NCI-H748 (cell line): ENCODE data around the gene SOCS4.
A peak's percentile ranks its signal among the peaks of the same experiment; 100 is the strongest.

ENCODE experiments used
- DNase-seq: peaks from one replicate; lab custom pipeline; 2025; ENCODE audit not compliant: unreplicated experiment; lab: John Stamatoyannopoulos, UW

SOCS4 gene

GRCh38 chr14:55085060-55085660, 58.1 kb downstream of the SOCS4 start:
- DNase-seq: peak; percentile 81

- no peak for DNase-seq
Measured at GRCh38 chr14:55086938-55087337, 59.9 kb downstream of the SOCS4 start.

GRCh38 chr14:55088356-55088755, 61.3 kb downstream of the SOCS4 start:
- DNase-seq: no peak

GRCh38 chr14:55092341-55092740, 65.3 kb downstream of the SOCS4 start:
- no peak for DNase-seq

- DNase-seq: peak; percentile 20
Measured at GRCh38 chr14:55094292-55095157, 67.5 kb downstream of the SOCS4 start.

GRCh38 chr14:55097881-55098560, 71.0 kb downstream of the SOCS4 start:
- no peak for DNase-seq

- no peak for DNase-seq
Measured at GRCh38 chr14:55098561-55098898, 71.5 kb downstream of the SOCS4 start.
